ENCODE measurements around the gene TNFRSF13B. TPM values are rescaled to one million over a fixed set of nuclear protein-coding genes. Genes with fewer than 3 reads are reported as not detected.

TNFRSF13B gene
- total and polyA plus RNA-seq, 10 of the 15 experiments (the other 5 are each of a cell fraction or from before 2014, with no cell fraction given) = 15.5 to 231 (median 119) TPM

GRCh38 chr17:16918443-16918842 is 53.5 kb downstream of the TNFRSF13B start (continued):
- TF ChIP-seq BACH1 (IDR thresholded peaks at IDR 0.05; ENCODE audit: borderline replicate concordance) (no peak), NFXL1 (IDR thresholded peaks at IDR 0.05; ENCODE audit: borderline replicate concordance) (no peak)

GRCh38 chr17:16917671-16918394 is 54.1 kb downstream of the TNFRSF13B start:
- H3K4me1 ChIP-seq (ENCODE audit: control insufficient read depth, insufficient read depth, low read length) = peaks cover 8% of the 10 kb centered on the region
- no peaks in the 10 kb centered on the region for H4K20me1 ChIP-seq (ENCODE audit: control insufficient read depth, insufficient read depth)
- ChIA-PET CTCF (interaction anchor here (1.6 to 1.9 kb wide), 2 partner anchors 8 to 59 kb away, joined by 4 read pairs; no protein-coding TSS in a partner anchor), POLR2A (interaction anchor here (0.6 kb wide), 1 partner anchor 21 kb away, joined by 4 read pairs; no protein-coding TSS in a partner anchor), RAD21 (ENCODE audit: unreplicated experiment) (interaction anchor here (1.2 kb wide), 1 partner anchor 74 kb away, joined by 3 read pairs; no protein-coding TSS in a partner anchor), SMC1A (ENCODE audit: uncharacterized antibody, unreplicated experiment) (interaction anchor here (1.9 to 5.7 kb wide), 2 partner anchors 59 to 72 kb away, joined by 5 to 27 read pairs; no protein-coding TSS in a partner anchor)
- H3K9me3 ChIP-seq (replicated peaks; ENCODE audit: control insufficient read depth, insufficient read depth, low read length) = no peaks in the 10 kb centered on the region
- H3K4me2 ChIP-seq (ENCODE audit: control insufficient read depth, insufficient read depth) = no peak overlapping the region
- intact Hi-C loops (cut with micrococcal nuclease; ENCODE audit: unreplicated experiment) = no loop called here
- no peaks in the 10 kb centered on the region for H3K27me3 ChIP-seq (replicated peaks in 1 of 2; ENCODE audit: control insufficient read depth in 2 of 2, insufficient read depth in 2 of 2, low read length in 1 of 2)
- no peaks in the 10 kb centered on the region for H3K79me2 ChIP-seq (ENCODE audit: control insufficient read depth, insufficient read depth, low read length)
- H3K9ac ChIP-seq (ENCODE audit: control insufficient read depth, insufficient read depth, low read length) = no peak overlapping the region
- FAIRE-seq (no peak), ATAC-seq (no peak), DNase-seq (ENCODE audit: low read depth, low spot score) (no peak)
- no peaks in the 10 kb centered on the region for H3K36me3 ChIP-seq (ENCODE audit: control insufficient read depth in 2 of 2, insufficient read depth in 2 of 2, low read length in 1 of 2)
- no peak overlapping the region for H2AFZ ChIP-seq (ENCODE audit: control insufficient read depth, low read depth, low read length)
- no peak overlapping the region for H3K27ac ChIP-seq (ENCODE audit: control insufficient read depth, insufficient read depth)
- no TSS peak for BruUV-seq (replicated peaks)
- no peak overlapping the region for H3K4me3 ChIP-seq
- in situ Hi-C loops (cut with MboI) = no loop called here
- 58% methylated on average over 7 of the region's 7 CpGs for WGBS (ENCODE audit: insufficient coverage, insufficient replicate concordance, low lambda C conversion rate, missing lambda C conversion rate)
- TF ChIP-seq PML (IDR thresholded peaks at IDR 0.05; ENCODE audit: low read length) (no peak), SPI1 (IDR thresholded peaks at IDR 0.05; ENCODE audit: borderline replicate concordance, insufficient read depth, low read depth, low read length) (no peak), BCL3 (IDR thresholded peaks at IDR 0.05; ENCODE audit: borderline replicate concordance, insufficient read depth, low read depth, low read length, poor library complexity, severe bottlenecking) (no peak), LARP7 (IDR thresholded peaks at IDR 0.05) (no peak), ZBTB4 (CRISPR knock-in tag; IDR thresholded peaks at IDR 0.05) (no peak), NR2C1 (IDR thresholded peaks at IDR 0.05) (no peak), EZH2 (IDR thresholded peaks at IDR 0.05; ENCODE audit: borderline replicate concordance, control insufficient read depth, low read depth, low read length) (no peak), MTA2 (IDR thresholded peaks at IDR 0.05; ENCODE audit: low read depth) (no peak), BRCA1 (IDR thresholded peaks at IDR 0.05; ENCODE audit: low read depth, low read length) (no peak), MLLT1 (IDR thresholded peaks at IDR 0.05) (no peak), CREM (IDR thresholded peaks at IDR 0.05; ENCODE audit: low read depth) (no peak), RELA (IDR thresholded peaks at IDR 0.05; ENCODE audit: borderline replicate concordance, partially characterized antibody) (no peak), SMAD1 (IDR thresholded peaks at IDR 0.05; ENCODE audit: low read depth, partially characterized antibody) (no peak), CBX5 (IDR thresholded peaks at IDR 0.05; ENCODE audit: low read depth) (no peak), NFYA (IDR thresholded peaks at IDR 0.05; ENCODE audit: borderline replicate concordance, low read depth, low read length) (no peak)
